HTERT RPE-1 (cell line): ENCODE data around the gene DNAJC12.
"Not testable (repeated sequence)": the region's sequence is repeated elsewhere in the genome, so short reads cannot be mapped to it uniquely, and the experiment has no call there.

Experiments used
- in situ Hi-C: fragments of 300-500 bp; cut with MboI; formaldehyde crosslinking; loops from 4 replicates; pipeline ENCODE4 v1.14.3; 2020; ENCODE audit warnings: low sequenced_read_pairs

Gene DNAJC12

GRCh38 chr10:67767244-67767643, 70.7 kb downstream of the DNAJC12 start:
- in situ Hi-C loops: no loop called here

GRCh38 chr10:67764012-67764822, 73.8 kb downstream of the DNAJC12 start:
- in situ Hi-C loops: no loop called here

GRCh38 chr10:67763499-67764011, 74.4 kb downstream of the DNAJC12 start:
- in situ Hi-C loops: no loop called here

- in situ Hi-C loops: not testable (repeated sequence)
Observed at GRCh38 chr10:67762567-67762966, 75.4 kb downstream of the DNAJC12 start.

- in situ Hi-C loops: no loop called here
Observed at GRCh38 chr10:67760272-67760671, 77.7 kb downstream of the DNAJC12 start.
